CD4-positive, alpha-beta T cell treated with Interferon alpha-2 for 1 hour (primary cell): ENCODE results near the gene PRR7.
"Not testable (repeated sequence)": the region's sequence is repeated elsewhere in the genome, so short reads cannot be mapped to it uniquely, and the experiment has no call there.

Experiments used
- DNase-seq, 2 donors: peaks; one replicate each; pipeline ENCODE4 v3.0.0-alpha.2; 2020 to 2022

The PRR7 gene, protein sequence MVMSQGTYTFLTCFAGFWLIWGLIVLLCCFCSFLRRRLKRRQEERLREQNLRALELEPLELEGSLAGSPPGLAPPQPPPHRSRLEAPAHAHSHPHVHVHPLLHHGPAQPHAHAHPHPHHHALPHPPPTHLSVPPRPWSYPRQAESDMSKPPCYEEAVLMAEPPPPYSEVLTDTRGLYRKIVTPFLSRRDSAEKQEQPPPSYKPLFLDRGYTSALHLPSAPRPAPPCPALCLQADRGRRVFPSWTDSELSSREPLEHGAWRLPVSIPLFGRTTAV

DNA sequence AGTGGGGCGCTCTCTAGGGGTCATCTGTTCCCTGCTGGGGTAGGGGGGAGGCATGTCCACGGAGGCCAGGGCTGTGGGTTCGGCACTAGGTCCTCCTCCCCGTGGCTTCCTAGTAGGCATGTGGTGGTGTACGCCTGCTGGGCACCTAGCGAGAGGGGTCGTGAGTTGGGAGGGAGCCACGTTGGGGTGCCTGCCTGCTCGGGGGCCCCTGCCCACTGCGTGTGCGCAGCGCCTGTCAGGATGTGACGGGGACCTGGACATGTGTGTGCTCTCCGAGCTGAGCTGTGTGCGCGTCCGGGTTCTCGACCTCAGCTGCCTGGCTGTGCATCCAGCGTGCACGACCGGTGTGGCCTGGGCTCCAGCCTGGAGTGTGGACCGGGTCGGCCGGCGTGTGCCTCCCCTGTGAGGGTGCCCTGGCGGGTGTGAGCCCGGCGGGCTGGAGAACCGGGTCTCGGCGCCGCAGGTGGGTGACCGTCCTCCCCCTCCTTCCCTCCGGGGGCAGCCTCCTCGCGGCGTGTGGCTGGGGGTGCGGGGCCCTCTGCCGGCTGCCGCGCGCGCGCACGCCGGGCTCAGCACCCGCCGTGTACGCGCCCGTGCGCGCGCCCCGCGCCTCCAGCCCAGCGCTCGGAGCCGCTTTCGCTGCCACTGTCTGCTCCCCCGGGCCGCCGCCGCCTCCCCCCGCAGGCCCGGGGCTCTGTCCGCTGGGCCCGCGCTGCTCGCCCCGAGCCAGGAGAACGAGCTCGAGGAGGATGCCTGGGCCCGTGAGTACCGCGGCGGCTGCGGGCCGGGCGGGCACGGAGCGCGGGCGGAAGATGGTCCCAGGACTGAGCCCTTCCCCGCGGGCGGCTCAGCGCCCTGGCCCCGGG is at the start of gene PRR7:
Gene PRR7, plus strand, starts transcription at position 615 of the 866 bp plus-strand sequence. CDS start 8,254 bp downstream, outside the sequence.
- peak; percentile 70 to 84 for DNase-seq

DNA sequence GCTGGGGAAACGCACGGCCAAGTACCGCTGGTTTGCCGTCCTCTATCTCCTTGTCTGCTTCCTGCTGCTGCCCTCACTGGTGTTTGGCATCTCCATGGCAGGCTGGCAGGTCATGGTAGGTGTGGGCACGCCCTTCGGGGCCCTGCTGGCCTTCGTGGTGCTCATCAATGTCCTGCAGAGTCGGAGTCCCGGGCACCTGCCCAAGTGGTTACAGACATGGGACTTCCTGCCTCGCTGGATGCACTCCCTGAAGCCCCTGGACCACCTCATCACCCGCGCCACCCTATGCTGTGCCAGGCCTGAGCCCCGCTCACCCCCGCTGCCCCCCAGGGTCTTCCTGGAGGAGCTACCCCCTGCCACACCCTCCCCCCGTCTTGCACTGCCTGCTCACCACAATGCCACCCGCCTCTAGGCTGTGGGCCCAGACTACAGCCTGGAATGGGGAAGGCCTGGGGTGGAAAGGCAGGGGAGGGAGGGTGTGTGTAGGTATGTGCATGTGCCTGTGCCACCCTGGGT is 48.7 kb upstream of the PRR7 start:
- DNase-seq = no peak

DNA sequence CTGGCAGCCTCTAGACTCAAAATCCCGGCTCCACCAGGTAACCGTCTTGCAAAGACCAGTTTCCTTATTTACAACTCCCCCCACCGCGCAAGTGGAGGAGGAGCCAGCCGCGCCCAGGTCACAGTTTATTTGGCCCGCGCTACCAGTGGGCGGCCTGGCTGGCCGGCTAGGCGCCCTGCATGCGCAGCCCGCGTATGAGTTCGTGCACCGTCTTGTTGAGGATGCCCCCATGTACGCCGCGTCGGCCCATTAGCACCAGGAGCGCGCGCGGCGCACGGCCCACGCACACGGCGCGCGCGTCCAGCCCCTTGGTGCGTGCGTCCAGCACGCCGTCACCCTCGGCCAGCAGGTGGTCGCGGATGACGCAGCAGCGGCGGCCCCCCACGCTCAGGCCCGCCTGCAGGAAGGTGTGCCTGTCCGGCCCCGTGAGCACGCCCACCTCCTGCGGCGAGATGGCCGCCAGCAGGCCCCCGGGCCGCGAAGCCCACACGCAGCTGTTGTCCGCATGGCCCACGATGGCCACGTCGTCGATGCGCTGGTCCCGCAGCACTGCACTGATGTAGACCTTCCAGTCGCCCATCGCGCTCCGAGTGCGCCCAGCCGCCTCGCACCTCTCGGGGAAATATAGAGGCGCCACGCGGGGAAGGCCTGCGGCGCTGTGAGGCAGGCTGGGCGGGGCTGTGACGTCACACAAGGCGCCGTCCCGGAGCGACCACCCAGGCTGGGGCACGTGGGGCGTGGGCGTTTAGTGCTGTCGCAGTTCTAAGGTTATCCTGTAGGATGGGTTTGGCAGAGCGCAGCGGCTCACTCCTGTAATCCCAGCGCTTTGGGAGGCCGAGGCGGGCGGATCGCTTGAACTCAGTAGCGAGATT is 46.4 kb upstream of the PRR7 start, which contains the start of gene PFN3:
Gene PFN3, minus strand, starts transcription at position 665 of the 872 bp plus-strand sequence. Its CDS starts 85 bp downstream, at position 580.
- DNase-seq = no peak

DNA sequence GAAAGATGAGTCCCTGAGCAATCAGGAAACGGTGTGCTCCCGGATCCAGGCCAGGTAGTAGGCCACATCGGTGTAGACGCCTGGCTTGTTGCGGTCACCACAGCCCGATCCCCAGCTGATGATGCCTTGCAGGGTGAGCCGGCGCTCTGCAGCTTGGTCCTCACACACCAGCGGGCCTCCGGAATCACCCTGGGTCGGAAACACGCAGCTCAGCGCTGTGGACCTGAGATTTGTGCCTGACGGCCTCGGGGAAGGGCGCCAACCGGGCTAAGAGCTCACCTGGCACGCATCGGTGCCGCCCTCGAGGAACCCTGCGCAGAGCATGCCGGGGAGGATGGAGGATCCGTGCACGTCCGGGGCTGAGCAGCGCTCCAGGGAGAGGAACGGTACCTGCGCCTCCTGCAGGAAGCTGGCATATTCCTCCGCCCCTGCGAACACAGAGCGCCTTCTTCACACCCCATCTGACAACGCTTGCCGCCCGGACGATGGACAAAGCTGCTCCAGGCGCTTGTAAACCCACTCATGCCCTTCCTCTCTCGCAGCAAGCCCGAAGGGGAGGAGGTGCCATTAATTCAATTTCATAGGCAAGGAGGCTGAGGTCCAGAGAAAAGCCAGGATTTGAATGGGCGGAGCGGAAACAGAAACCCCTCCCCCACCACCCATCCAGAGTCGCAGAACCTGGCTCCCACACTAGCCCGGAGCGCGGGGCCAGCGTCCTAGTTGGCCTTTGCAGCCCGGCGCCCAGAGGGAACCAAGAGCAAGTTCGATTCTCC is 44.2 kb upstream of the PRR7 start:
- DNase-seq = peak; percentile 67 to 78

DNA sequence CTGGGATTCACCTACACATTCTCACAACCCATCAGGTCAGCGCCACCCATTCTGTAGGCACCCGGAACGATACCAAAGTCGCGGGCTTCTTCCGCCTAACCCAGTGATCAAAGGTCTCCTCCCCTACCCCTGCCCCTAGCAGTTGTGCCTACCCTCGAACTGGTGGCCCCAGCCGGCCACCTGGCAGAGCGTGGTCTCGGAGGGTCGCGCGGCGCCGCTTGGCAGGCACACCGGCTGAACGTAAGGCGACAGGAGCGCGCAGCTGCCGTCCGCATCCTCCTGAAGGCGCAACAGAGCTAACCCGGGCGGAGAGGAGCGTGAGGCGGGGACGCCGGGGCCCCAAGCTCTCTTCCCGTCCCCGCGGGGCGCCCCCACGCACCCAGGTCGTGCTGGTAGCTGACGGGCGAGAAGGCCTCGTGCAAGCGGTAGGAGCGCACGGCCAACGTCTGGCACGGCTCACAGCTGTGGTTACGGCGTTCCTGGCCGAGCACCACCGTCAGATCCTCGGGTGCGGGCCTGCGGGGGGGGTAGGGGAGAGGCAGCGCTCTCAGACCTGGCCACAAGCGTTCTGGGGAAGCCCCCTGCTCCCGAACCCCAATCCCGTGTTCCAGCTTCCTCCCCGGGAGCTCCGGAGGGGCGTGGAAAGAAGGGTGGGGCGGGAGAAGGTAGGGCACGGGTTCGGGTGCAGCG is 43.4 kb upstream of the PRR7 start:
- DNase-seq = peak; percentile 44 to 69

DNA sequence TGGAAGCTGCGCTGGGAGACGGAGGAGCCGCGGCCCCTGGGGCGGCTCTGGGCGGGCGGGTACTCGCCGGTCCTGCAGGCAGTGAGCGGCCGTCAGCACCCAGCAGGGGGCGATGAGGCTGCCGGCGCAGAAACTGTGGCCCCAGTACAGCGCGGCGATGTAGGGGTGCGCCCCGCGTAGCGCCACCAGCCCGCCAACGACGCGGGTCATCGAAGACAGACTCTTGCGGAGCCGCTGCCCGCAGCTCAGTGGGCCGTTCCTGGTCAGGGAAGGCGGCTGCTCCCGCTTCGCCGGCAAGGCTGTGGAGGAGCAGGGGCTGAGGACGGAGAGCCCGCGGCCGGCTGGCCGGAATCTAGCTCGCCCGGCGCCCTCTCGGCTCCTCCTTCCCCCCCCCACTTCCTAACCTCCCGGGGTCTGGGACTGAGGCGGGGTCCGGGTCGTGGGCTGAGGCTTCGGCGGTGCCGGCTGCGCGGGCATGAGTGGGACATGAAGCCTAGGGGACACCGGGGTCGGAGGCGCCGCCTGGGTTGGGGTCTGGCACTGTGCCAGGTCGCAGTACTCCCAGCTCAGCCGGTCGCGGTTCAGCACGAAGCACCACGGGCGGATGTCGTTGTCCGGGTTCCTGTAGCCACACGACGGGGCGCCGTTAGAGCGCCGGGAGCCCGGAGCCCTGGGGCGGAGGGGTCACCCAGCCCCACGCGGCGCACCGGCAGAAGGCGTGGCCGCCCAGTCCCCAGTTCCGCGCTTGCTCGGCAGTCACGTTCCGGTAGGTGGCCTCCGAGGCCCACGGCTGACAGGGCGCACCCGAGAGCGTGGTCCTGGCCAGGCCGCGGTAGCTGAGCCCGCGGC is 42.6 kb upstream of the PRR7 start:
- peak; percentile 88 to 91 for DNase-seq

DNA sequence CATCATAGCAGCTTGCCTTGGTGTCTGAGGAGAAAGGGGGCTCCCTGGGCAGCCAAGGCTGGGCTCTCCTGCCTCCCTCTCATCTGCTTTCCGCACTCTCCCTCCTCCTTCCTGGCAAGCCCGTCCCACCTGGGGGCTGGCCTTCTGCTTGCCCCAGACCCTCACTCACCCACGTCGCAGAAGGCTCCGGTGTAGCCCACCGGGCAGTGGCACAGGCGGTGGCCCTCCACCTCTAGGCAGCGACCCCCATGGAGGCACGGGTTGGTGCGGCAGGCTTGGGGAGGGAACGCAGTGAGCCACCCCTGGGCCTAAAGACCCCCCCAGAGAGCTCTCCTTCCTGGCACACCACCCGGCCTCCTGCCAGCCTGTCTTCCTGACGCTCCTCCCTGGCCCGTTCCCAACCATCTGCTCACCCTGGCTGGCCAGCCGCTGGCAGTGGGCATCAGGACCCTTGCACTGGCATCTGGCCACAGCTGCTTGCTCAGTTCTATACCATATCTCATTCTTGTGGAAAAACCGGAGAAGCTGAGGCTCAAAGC is 41.9 kb upstream of the PRR7 start:
- DNase-seq = no peak

DNA sequence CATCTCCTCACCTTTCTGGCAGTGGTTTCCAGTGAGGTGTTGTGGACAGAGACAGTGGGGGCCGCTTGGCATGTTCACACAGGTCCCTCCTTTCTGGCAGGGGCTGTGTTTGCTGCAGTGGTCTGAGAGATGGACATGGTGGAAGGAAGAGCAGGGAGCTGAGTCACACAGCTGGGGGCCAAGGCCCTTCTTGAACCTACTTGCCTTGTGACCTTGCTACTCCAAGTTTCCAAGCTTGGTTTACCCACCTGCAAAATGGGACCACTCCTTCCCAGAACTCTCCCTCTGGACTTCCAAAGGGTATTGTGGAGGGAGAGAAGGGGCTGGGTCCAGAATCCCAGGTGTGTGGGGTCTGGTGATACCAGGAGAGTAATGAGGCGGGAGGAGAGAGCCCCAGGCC is 41.3 kb upstream of the PRR7 start:
- no peak for DNase-seq

DNA sequence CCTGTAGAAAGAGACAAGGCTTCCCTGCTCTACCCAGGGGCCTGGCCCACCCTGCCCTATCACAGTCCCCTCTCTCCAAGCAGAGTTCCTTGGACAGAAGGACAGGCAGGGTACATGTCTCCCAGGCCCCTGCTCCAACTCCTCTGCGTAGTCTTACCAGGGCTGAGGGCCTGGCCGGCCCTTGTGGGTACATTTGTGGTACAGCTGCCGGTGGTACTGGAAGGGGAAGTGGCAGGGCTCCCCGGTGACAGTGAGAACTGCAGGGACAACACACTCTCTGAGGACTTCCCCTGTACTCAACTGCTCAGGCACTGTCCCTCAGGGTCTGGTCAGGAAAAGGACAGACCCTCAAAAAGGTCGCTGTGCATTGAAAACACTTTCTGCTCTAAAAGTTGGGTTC is 40.8 kb upstream of the PRR7 start:
- DNase-seq = peak; percentile 22 to 65

DNA sequence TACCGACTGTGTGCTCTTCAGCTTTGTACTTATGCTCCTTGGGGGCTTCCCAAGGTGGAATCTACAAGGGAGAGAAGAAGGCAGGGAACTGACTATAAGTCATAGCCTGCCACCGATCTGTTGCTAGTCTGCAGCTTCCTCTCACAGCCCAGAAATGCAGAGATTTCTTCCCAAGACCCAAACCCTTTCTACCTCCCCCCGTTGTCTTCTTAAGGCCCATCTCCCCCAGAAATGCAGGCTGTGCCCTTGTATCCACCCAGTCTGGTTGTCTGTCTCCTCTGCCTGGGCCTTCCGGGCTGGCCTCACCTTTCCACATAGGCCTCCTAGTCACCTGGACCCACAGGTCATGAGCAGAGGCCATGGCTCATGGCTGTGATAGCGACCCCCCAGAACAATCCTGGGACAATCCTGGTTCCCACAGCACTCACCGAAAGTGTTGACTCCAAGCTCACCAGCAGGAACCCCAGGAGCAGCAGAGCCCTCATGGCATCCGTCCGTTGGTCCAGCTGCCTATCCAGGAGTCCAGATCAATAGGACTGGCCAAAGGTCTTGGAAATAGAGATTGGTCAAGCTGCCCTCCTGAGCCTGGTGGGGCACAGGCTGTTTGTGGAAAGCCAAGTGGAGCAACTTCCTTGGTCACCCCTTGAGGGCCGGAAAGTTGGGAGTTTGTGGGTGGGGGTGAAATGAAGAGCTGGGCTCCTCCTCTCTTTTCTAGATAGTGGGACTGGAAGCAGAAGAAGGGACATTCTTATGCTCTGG is 37.4 kb upstream of the PRR7 start, which contains the start of gene F12:
Gene F12, minus strand, starts transcription at position 522 of the 759 bp plus-strand sequence. Its CDS starts 37 bp downstream, at position 485.
- no peak for DNase-seq

DNA sequence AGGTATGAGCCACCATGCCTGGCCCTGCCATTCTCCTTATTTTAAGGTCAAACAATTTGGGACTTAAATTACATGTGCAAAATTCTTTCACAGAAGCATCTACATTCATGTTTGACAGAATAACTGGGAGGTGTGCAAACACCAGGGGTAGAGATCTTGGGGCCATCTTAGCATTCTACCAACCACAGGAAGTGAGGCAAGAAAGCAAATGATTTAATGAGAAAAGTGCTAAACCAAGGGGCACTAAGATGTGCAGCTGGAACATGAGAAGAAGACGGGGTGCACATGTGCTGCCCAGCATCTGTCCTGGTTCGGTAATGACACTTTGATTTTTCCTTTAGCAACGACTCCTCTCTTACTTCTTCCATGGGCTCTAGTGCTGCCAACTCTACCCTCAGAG is 36.0 kb upstream of the PRR7 start:
- DNase-seq = no peak

DNA sequence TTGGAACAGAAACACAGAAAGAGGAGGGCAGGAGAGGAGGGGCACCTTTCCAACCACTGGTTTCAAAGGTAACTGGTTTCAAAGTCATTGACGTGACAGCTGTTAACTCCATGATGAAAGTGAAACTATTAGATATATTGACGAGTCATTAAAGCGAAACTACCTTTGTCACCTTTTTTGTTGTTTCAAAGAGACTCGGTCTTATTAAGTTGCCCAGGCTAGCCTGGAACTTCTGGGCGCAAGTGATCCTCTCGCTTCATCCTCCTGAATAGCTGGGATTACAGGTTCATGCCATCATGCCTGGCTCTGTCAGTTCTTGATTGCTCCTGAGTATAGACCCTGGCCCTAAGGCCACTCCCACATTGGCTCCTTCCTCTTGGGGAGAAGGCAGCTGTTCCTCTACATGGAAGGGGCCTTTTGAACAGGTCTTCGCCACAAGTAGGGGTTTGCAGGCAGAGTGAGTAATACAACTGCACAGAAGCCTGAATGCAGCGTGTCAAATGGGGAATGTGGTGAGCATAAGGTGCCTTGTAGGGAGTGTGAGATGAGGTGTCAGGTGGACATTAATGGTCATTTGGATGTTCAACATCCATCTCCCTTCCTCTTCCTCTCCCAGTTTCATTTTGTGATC is 33.9 kb upstream of the PRR7 start:
- peak in 1 of 2 donors; percentile 82 for DNase-seq

DNA sequence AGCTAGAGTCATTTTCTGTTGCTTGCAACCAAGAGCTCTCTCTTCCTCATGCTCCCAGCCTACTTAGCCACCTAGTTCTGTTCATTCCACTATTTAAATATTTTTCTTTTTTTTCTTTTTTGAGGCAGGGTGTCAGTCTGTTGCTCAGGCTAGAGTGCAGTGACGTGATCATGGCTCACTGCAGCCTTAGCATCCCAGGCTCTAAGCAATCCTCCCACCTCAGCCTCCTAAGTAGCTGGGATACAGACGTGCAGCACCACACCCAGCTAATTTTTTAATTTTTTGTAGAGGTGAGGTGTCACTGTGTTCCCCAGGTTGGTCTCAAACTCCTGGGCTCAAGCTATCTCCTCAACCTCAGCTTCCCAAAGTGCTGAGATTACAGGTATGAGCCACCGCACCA is 32.1 kb upstream of the PRR7 start:
- no peak for DNase-seq

DNA sequence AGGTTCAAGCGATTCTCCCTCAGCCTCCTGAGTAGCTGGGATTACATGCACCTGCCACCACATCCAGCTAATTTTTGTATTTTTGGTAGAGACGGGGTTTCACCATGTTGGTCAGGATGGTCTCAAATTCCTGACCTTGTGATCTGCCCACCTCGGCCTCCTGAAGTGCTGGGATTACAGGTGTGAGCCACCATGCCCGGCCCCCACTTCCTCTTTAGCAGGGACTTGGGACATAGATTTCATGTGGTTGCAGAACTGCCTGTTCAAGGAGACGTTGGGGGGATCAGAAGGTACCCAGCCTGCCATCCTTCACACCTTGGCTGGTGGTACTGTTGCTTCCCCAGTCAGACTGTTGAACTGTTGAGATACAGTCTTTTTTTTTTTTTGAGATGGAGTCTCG is 29.5 kb upstream of the PRR7 start:
- DNase-seq = not testable (repeated sequence)

DNA sequence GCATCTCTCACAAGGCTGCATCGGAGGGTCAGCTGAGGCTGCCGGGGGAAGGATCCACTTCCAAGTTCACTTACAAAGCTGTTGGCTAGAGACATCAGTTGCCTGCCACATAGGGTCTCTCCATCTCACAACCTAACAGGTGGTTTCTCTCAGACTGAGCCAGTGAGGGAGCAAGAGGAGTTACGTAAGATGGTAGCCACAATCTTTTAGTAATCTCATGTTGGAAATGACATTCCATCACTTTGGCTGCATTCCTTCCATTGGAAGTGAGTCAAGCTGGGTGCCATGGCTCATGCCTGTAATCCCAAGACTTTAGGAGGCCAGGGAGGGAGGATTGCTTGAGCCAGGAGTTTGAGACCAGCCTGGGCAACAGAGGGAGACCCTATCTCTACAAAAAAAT is 27.6 kb upstream of the PRR7 start:
- no peak for DNase-seq

DNA sequence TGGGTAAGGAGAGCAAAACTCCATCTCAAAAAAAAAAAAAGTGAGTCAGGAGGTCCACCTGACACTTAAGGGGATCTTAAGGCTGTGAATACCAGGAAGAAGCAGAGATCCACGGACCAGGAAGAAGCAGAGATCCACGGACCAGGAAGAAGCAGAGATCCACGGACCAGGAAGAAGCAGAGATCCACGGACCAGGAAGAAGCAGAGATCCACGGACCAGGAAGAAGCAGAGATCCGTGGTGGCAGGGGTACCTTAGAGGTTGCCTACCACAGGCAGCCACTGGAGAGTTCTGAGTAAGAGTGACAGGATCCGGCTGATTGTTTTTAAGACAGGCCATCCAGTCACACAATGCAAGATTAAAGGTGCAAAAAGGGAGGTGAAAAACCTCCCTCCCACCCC is 26.1 kb upstream of the PRR7 start:
- not testable (repeated sequence) for DNase-seq

DNA sequence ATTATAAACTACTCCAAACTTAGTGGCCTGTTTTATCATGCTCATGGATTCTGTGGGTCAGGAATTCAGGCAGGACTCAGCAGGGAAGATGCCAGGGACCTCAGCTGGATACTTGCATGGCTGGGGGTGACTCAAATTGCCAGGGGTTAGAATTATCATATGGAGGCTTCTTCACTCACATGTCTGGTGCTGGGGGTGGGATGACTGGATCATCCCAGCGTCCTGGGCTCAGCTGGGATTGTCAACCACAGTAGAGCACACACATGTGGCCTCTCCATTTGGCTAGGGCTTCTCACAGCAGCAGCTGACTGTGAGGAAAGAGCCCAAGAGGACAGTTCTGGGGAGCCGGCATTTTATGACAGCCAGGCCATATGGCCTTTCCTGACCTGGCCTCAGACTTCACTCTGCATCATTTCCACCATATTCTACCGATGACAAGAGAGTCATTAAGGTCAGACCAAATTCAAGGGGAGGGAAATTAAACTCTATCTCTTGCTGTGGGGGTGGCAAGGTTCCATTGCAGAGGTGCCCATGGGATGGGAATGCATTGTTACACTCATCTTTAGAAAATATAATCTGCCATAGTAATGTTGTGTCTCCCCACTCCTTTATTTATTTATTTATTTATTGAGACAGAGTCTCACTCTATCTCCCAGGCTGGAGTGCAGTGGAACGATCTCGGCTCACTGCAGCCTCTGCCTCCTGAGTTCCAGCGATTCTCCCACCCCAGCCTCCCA is 25.4 kb upstream of the PRR7 start:
- DNase-seq = no peak

DNA sequence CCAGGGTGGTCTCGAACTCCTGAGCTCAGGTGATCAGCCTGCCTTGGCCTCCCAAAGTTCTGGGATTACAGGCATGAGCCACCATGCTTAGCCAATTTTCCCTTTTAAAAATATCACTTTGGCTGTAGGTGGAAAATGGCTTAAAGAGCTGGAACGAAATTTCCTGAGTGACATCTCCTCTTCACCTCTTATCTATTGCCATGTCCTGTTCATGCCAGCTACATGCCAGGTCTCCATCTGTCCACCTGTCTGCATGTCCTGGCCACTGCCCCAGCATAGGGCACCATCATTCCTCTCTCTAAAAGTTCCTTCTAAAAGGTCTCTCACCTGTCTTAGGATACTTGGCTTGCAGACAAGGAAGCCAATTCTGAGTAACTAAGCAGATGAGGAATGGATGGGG is 22.9 kb upstream of the PRR7 start:
- DNase-seq = no peak
